GM19467 (cell line): Measurements from ENCODE around the gene HYLS1.

Experiments
- ATAC-seq: cut with Tn5 transposase; IDR thresholded peaks from one replicate; pipeline ENCODE4 v1.9.1; 2021; ENCODE audit warnings: mild to moderate bottlenecking, moderate library complexity; ENCODE audit not compliant: unreplicated experiment

HYLS1 gene

GRCh38 chr11:125932301-125932700 lies 44.8 kb downstream of the HYLS1 start:
- ATAC-seq: no peak

GRCh38 chr11:125933030-125933813 lies 45.8 kb downstream of the HYLS1 start:
- no peak for ATAC-seq

- no peak for ATAC-seq
Measured at GRCh38 chr11:125934473-125934872, 47.0 kb downstream of the HYLS1 start.

- no peak for ATAC-seq
Measured at GRCh38 chr11:125935056-125935455, 47.6 kb downstream of the HYLS1 start.

GRCh38 chr11:125935618-125936199 lies 48.2 kb downstream of the HYLS1 start:
- no peak for ATAC-seq

- ATAC-seq: no peak
Measured at GRCh38 chr11:125938418-125938817, 51.0 kb downstream of the HYLS1 start.

- ATAC-seq: no peak
Measured at GRCh38 chr11:125939081-125939521, 51.6 kb downstream of the HYLS1 start.

- ATAC-seq: no peak
Measured at GRCh38 chr11:125940145-125940544, 52.7 kb downstream of the HYLS1 start.

- ATAC-seq: no peak
Measured at GRCh38 chr11:125941267-125941618, 53.8 kb downstream of the HYLS1 start.

- no peak for ATAC-seq
Measured at GRCh38 chr11:125941619-125942611, 54.4 kb downstream of the HYLS1 start.

- ATAC-seq: no peak
Measured at GRCh38 chr11:125942771-125943428, 55.4 kb downstream of the HYLS1 start.

- ATAC-seq: no peak
Measured at GRCh38 chr11:125943661-125944349, 56.3 kb downstream of the HYLS1 start.

GRCh38 chr11:125944350-125945010 lies 57.0 kb downstream of the HYLS1 start:
- ATAC-seq: no peak

- no peak for ATAC-seq
Measured at GRCh38 chr11:125945011-125945796, 57.7 kb downstream of the HYLS1 start.

- no peak for ATAC-seq
Measured at GRCh38 chr11:125945797-125946520, 58.5 kb downstream of the HYLS1 start, which contains the start of gene VSIG10L2. VSIG10L2 (plus strand) TSS chr11:125946044; CDS start chr11:125946056, 12 bp downstream.

- ATAC-seq: no peak
Measured at GRCh38 chr11:125946712-125947418, 59.4 kb downstream of the HYLS1 start.

- no peak for ATAC-seq
Measured at GRCh38 chr11:125947419-125948277, 60.2 kb downstream of the HYLS1 start.
